Loucy (cell line): ENCODE measurements around the gene TMEM259.

Experiments used
- EZH2phosphoT487 ChIP-seq: fragments of 200-600 bp; IDR thresholded peaks from 2 replicates; pipeline ENCODE4 v1.6.1; 2018; ENCODE audit warnings: antibody characterized with exemption, mild to moderate bottlenecking, moderate library complexity, borderline replicate concordance
- TF ChIP-seq, protein P1 (sequence below): fragments of 200-600 bp; sonication (generic); conservative IDR thresholded peaks from 2 replicates; pipeline ENCODE4 v1.5.1; 2014; ENCODE audit warnings: mild to moderate bottlenecking, antibody characterized with exemption, low read length

DNA sequence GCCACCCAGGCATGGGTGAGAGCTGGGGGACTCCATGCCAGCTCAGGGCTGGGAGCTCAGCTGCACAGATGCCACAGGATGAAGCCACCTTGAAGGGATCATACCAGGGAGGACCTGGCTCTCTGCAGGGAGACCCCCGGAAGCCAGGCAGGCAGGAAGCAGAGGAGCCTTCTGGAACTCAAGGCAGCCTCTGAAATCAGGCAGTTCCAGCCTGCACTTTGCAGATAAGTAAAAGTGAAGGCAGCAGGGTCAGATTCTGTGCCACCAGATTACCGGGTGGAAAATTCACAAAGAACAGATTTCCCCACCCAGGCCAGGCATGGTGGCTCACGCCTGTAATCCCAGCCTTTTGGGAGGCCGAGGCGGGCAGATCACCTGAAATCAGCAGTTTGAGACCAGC lies 2.5 kb downstream of the TMEM259 start:
- TF ChIP-seq, protein P1, sequence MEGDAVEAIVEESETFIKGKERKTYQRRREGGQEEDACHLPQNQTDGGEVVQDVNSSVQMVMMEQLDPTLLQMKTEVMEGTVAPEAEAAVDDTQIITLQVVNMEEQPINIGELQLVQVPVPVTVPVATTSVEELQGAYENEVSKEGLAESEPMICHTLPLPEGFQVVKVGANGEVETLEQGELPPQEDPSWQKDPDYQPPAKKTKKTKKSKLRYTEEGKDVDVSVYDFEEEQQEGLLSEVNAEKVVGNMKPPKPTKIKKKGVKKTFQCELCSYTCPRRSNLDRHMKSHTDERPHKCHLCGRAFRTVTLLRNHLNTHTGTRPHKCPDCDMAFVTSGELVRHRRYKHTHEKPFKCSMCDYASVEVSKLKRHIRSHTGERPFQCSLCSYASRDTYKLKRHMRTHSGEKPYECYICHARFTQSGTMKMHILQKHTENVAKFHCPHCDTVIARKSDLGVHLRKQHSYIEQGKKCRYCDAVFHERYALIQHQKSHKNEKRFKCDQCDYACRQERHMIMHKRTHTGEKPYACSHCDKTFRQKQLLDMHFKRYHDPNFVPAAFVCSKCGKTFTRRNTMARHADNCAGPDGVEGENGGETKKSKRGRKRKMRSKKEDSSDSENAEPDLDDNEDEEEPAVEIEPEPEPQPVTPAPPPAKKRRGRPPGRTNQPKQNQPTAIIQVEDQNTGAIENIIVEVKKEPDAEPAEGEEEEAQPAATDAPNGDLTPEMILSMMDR, result no peak
- TF ChIP-seq EZH2phosphoT487, result no peak
